ENCODE results near the gene PYCARD.
"Not testable (repeated sequence)": the region's sequence is repeated elsewhere in the genome, so short reads cannot be mapped to it uniquely, and the experiment has no call there.

Gene PYCARD

GRCh38 chr16:31215287-31216162 is 13.0 kb upstream of the PYCARD start:
- no peak for DNase-seq (ENCODE audit: low spot score)

GRCh38 chr16:31214708-31215286 is 12.2 kb upstream of the PYCARD start:
- no peak for DNase-seq (ENCODE audit: low spot score)

- DNase-seq (ENCODE audit: low spot score), result no peak
Measured at GRCh38 chr16:31213877-31214707, 11.5 kb upstream of the PYCARD start, which contains the start of gene TRIM72. Gene TRIM72, plus strand, starts transcription at chr16:31214119. Its CDS starts 620 bp downstream, at chr16:31214739.

- DNase-seq (ENCODE audit: low spot score), result no peak
Measured at GRCh38 chr16:31213342-31213741, 10.8 kb upstream of the PYCARD start.

- no peak for DNase-seq (ENCODE audit: low spot score)
Measured at GRCh38 chr16:31206776-31207175, 4.2 kb upstream of the PYCARD start.

- no peak for DNase-seq (ENCODE audit: low spot score)
Measured at GRCh38 chr16:31204871-31205666, 2.5 kb upstream of the PYCARD start.

GRCh38 chr16:31201582-31202413 is 762 bp downstream of the PYCARD start:
- DNase-seq (ENCODE audit: low spot score), result peak; percentile 12

GRCh38 chr16:31200821-31201568 is 1.6 kb downstream of the PYCARD start:
- DNase-seq (ENCODE audit: low spot score), result no peak

GRCh38 chr16:31200111-31200510 is 2.4 kb downstream of the PYCARD start:
- DNase-seq (ENCODE audit: low spot score), result not testable (repeated sequence)

GRCh38 chr16:31199430-31200041 is 3.0 kb downstream of the PYCARD start:
- no peak for DNase-seq (ENCODE audit: low spot score)

GRCh38 chr16:31198207-31198882 is 4.2 kb downstream of the PYCARD start:
- DNase-seq (ENCODE audit: low spot score), result no peak

- no peak for DNase-seq (ENCODE audit: low spot score)
Measured at GRCh38 chr16:31196324-31197088, 6.1 kb downstream of the PYCARD start.

- DNase-seq (ENCODE audit: low spot score), result not testable (repeated sequence)
Measured at GRCh38 chr16:31195861-31196260, 6.7 kb downstream of the PYCARD start.

GRCh38 chr16:31194898-31195297 is 7.7 kb downstream of the PYCARD start:
- no peak for DNase-seq (ENCODE audit: low spot score)

GRCh38 chr16:31193874-31194273 is 8.7 kb downstream of the PYCARD start:
- no peak for DNase-seq (ENCODE audit: low spot score)

- no peak for DNase-seq (ENCODE audit: low spot score)
Measured at GRCh38 chr16:31192856-31193642, 9.5 kb downstream of the PYCARD start.

GRCh38 chr16:31191697-31192428 is 10.7 kb downstream of the PYCARD start:
- no peak for DNase-seq (ENCODE audit: low spot score)

Measured in putamen (tissue), 1 donor.